ENCODE data around the gene ARHGAP6.

DNA sequence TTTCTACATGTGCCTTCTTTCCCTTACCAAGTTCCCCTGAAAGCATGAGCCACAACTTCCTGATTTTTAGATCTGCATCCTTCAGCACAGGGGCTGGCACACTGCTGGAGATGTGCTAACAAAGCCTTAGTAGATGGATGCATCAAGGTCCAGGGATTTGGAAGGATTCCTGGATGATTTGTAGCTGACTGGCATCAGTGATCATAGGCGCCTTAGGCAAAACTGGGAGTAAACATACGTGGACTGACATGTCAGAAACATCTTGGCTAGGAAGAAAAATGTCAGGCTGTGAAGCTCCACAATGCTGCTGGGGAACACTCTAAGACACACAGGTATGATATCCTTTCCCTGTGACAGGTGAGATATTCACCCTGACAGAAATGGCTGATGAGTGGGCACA is 216.1 kb downstream of the ARHGAP6 start:
- TF ChIP-seq POLR2A (IDR thresholded peaks at IDR 0.05; ENCODE audit: low read depth, low read length), result no peak
- no peak for TF ChIP-seq POLR2AphosphoS5 (IDR thresholded peaks at IDR 0.05; ENCODE audit: low read depth, low read length)

Measured in GM12892 (cell line).